DND-41 (cell line): ENCODE measurements around the gene PRKCE.

Experiments
- ATAC-seq: fragments of 200-7000 bp; cut with Tn5 transposase; 3 replicates; pipeline ENCODE4 v1.9.1; 2021; ENCODE audit warnings: low read depth; ENCODE audit not compliant: insufficient read depth
- DNase-seq: peaks from one replicate; pipeline ENCODE4 v3.0.0-alpha.2; 2020
- H2AFZ ChIP-seq: 2 replicates; pipeline ENCODE4 v1.6.0; 2012; ENCODE audit warnings: low read depth, low read length
- H3K27ac ChIP-seq: 2 replicates; pipeline ENCODE4 v1.5.1; 2012; ENCODE audit warnings: low read length, inconsistent platforms
- H3K27me3 ChIP-seq: fragments of 200-600 bp; sonication (generic); 2 replicates; pipeline ENCODE4 v1.6.0; 2012; ENCODE audit warnings: low read length, mild to moderate bottlenecking, inconsistent platforms; ENCODE audit not compliant: insufficient read depth, poor library complexity
- H3K36me3 ChIP-seq: 2 replicates; pipeline ENCODE4 v1.5.1; 2012; ENCODE audit warnings: low read length, inconsistent platforms; ENCODE audit not compliant: insufficient read depth
- H3K4me1 ChIP-seq: 2 replicates; pipeline ENCODE4 v1.5.1; 2012; ENCODE audit warnings: mild to moderate bottlenecking, low read length; ENCODE audit not compliant: insufficient read depth
- H3K4me2 ChIP-seq: 2 replicates; pipeline ENCODE4 v1.6.0; 2012; ENCODE audit warnings: mild to moderate bottlenecking, moderate library complexity, low read length, inconsistent platforms; ENCODE audit not compliant: insufficient read depth
- H3K4me3 ChIP-seq, 2 experiments: fragments of 200-600 bp in 1 of 2; shearing (Covaris generic) in 1 of 2; 2 replicates each; pipeline ENCODE4 v1.5.1; 2012 to 2016; ENCODE audit warnings: inconsistent platforms in 2 of 2, low read length in 2 of 2, mild to moderate bottlenecking in 2 of 2, low read depth in 1 of 2, moderate library complexity in 1 of 2
- H3K79me2 ChIP-seq: 2 replicates; pipeline ENCODE4 v1.6.0; 2012; ENCODE audit warnings: low read length, inconsistent platforms; ENCODE audit not compliant: insufficient read depth
- H3K9ac ChIP-seq: 2 replicates; pipeline ENCODE4 v1.6.0; 2012; ENCODE audit warnings: low read depth, mild to moderate bottlenecking, inconsistent platforms, low read length, moderate library complexity
- H3K9me3 ChIP-seq: 2 replicates; pipeline ENCODE4 v1.5.1; 2012; ENCODE audit warnings: low read length, moderate library complexity, mild to moderate bottlenecking, inconsistent platforms; ENCODE audit not compliant: insufficient read depth, severe bottlenecking
- H4K20me1 ChIP-seq: 2 replicates; pipeline ENCODE4 v1.6.0; 2012; ENCODE audit warnings: low read length; ENCODE audit not compliant: insufficient read depth
- CTCF ChIP-seq: IDR thresholded peaks from 2 replicates; pipeline ENCODE4 v1.5.1; 2012; ENCODE audit warnings: borderline replicate concordance, low read length, moderate library complexity, mild to moderate bottlenecking; ENCODE audit not compliant: poor library complexity, severe bottlenecking; ENCODE audit errors: extremely low read depth
- EZH2 ChIP-seq: IDR thresholded peaks from 3 replicates; pipeline ENCODE4 v1.6.1; 2012; ENCODE audit warnings: borderline replicate concordance, low read depth, mild to moderate bottlenecking, moderate library complexity, low read length, inconsistent platforms; ENCODE audit not compliant: severe bottlenecking

The PRKCE gene

GRCh38 chr2:45747363-45747762, 95.9 kb downstream of the PRKCE start:
- TF ChIP-seq EZH2, result no peak
- no peak for TF ChIP-seq CTCF
- Histone ChIP-seq H3K4me3 (no peak overlapping the region), H3K4me1 (no peaks in the 10 kb centered on the region), H4K20me1 (peaks cover 5% of the 10 kb centered on the region), H3K4me2 (no peak overlapping the region), H3K36me3 (no peaks in the 10 kb centered on the region), H3K27ac (no peak overlapping the region), H3K9ac (no peak overlapping the region), H2AFZ (no peak overlapping the region), H3K27me3 (no peaks in the 10 kb centered on the region), H3K9me3 (no peaks in the 10 kb centered on the region), H3K79me2 (no peaks in the 10 kb centered on the region)
- ATAC-seq (no peak), DNase-seq (no peak)

DNA sequence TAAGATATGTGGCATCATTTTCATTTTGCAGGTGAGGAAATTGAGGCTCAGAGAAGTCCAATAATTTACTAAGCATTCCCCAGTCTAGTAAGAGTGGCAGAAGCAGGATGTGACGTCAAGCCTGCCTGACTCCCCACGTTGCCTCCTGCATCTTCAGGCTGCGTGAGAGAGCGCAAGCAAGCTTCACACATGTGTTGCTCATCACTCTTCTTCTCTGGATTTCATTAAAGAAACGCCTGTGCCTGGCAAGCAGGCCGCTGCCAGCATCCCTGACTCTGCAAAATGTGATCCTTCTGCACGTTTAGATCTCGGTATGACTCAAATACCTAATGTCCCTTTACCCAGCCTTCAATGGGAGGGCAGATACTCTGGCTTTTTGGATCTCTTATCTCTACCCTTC, 96.8 kb downstream of the PRKCE start:
- H3K9ac ChIP-seq, result no peak overlapping the region
- H3K27me3 ChIP-seq, result no peaks in the 10 kb centered on the region
- H2AFZ ChIP-seq, result no peak overlapping the region
- no peak overlapping the region for H3K4me3 ChIP-seq
- ATAC-seq (no peak), DNase-seq (no peak)
- H3K4me1 ChIP-seq, result no peaks in the 10 kb centered on the region
- H4K20me1 ChIP-seq, result peaks cover 7% of the 10 kb centered on the region
- no peak overlapping the region for H3K4me2 ChIP-seq
- no peaks in the 10 kb centered on the region for H3K79me2 ChIP-seq
- no peaks in the 10 kb centered on the region for H3K9me3 ChIP-seq
- H3K27ac ChIP-seq, result no peak overlapping the region
- TF ChIP-seq CTCF, result no peak
- TF ChIP-seq EZH2, result no peak
- H3K36me3 ChIP-seq, result no peaks in the 10 kb centered on the region

DNA sequence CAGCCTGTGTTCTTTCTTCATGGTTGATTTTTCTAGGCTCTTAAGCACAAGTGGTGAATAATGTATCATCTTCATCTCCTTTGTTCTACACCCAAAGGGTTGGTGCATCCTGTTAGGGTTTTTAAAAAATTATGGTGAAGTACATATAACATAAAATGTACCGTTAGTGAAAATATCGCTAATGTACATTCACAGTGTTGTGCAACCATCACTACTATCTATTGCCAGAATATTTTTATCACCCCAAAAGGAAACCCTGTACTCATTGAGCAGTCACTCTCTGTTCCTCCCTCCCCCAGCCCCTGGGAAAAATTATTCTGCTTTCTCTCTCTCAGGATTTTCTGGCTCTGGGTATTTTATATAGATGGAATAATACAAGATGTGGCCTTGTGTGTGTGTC, 98.5 kb downstream of the PRKCE start:
- H3K4me2 ChIP-seq, result no peak overlapping the region
- no peaks in the 10 kb centered on the region for H3K79me2 ChIP-seq
- no peaks in the 10 kb centered on the region for H3K9me3 ChIP-seq
- H3K27me3 ChIP-seq, result no peaks in the 10 kb centered on the region
- H3K27ac ChIP-seq, result no peak overlapping the region
- H4K20me1 ChIP-seq, result peaks cover 7% of the 10 kb centered on the region
- DNase-seq, result no peak
- no peaks in the 10 kb centered on the region for H3K36me3 ChIP-seq
- H3K9ac ChIP-seq, result no peak overlapping the region
- no peak for TF ChIP-seq EZH2
- TF ChIP-seq CTCF, result no peak
- no peak overlapping the region for H2AFZ ChIP-seq
- no peak overlapping the region for H3K4me3 ChIP-seq
- ATAC-seq, result no peak
- no peaks in the 10 kb centered on the region for H3K4me1 ChIP-seq

GRCh38 chr2:45750484-45750883, 99.0 kb downstream of the PRKCE start:
- H3K36me3 ChIP-seq, result no peaks in the 10 kb centered on the region
- H2AFZ ChIP-seq, result no peak overlapping the region
- H3K4me2 ChIP-seq, result no peak overlapping the region
- no peaks in the 10 kb centered on the region for H3K4me1 ChIP-seq
- no peak overlapping the region for H3K4me3 ChIP-seq
- no peak for DNase-seq
- no peak overlapping the region for H3K27ac ChIP-seq
- no peak for ATAC-seq
- no peaks in the 10 kb centered on the region for H3K79me2 ChIP-seq
- H3K9ac ChIP-seq, result no peak overlapping the region
- H3K27me3 ChIP-seq, result no peaks in the 10 kb centered on the region
- TF ChIP-seq CTCF (no peak), EZH2 (no peak)
- peaks cover 7% of the 10 kb centered on the region for H4K20me1 ChIP-seq
- H3K9me3 ChIP-seq, result no peaks in the 10 kb centered on the region
